ENCODE measurements around the gene ZFYVE19. TPM values are rescaled to one million over a fixed set of nuclear protein-coding genes. Genes with fewer than 3 reads are reported as not detected.

Gene ZFYVE19
- total and polyA plus RNA-seq, 2 experiments from 2014 or later, result 8.5 to 22.7 TPM

DNA sequence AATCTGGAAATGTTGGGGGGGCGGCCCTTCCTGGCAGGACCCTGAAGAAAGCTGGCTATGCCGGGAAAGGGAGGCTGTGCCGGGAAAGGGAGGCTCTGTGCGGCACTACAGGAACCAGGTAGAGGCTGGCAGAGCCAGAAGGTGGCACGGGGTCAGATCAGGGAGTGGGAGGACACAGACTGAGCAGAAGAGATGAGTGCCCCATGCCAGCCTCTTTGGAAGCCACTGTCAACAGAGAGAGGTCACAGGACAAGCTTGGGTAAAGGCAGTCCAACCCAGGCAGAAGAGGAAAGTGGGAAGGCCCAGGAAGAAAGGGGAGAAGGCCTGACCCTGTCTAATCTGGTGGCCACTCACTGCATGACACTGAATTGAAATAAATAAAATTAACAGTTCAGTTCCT, 35.6 kb upstream of the ZFYVE19 start (continued):
- TF ChIP-seq, protein P1, sequence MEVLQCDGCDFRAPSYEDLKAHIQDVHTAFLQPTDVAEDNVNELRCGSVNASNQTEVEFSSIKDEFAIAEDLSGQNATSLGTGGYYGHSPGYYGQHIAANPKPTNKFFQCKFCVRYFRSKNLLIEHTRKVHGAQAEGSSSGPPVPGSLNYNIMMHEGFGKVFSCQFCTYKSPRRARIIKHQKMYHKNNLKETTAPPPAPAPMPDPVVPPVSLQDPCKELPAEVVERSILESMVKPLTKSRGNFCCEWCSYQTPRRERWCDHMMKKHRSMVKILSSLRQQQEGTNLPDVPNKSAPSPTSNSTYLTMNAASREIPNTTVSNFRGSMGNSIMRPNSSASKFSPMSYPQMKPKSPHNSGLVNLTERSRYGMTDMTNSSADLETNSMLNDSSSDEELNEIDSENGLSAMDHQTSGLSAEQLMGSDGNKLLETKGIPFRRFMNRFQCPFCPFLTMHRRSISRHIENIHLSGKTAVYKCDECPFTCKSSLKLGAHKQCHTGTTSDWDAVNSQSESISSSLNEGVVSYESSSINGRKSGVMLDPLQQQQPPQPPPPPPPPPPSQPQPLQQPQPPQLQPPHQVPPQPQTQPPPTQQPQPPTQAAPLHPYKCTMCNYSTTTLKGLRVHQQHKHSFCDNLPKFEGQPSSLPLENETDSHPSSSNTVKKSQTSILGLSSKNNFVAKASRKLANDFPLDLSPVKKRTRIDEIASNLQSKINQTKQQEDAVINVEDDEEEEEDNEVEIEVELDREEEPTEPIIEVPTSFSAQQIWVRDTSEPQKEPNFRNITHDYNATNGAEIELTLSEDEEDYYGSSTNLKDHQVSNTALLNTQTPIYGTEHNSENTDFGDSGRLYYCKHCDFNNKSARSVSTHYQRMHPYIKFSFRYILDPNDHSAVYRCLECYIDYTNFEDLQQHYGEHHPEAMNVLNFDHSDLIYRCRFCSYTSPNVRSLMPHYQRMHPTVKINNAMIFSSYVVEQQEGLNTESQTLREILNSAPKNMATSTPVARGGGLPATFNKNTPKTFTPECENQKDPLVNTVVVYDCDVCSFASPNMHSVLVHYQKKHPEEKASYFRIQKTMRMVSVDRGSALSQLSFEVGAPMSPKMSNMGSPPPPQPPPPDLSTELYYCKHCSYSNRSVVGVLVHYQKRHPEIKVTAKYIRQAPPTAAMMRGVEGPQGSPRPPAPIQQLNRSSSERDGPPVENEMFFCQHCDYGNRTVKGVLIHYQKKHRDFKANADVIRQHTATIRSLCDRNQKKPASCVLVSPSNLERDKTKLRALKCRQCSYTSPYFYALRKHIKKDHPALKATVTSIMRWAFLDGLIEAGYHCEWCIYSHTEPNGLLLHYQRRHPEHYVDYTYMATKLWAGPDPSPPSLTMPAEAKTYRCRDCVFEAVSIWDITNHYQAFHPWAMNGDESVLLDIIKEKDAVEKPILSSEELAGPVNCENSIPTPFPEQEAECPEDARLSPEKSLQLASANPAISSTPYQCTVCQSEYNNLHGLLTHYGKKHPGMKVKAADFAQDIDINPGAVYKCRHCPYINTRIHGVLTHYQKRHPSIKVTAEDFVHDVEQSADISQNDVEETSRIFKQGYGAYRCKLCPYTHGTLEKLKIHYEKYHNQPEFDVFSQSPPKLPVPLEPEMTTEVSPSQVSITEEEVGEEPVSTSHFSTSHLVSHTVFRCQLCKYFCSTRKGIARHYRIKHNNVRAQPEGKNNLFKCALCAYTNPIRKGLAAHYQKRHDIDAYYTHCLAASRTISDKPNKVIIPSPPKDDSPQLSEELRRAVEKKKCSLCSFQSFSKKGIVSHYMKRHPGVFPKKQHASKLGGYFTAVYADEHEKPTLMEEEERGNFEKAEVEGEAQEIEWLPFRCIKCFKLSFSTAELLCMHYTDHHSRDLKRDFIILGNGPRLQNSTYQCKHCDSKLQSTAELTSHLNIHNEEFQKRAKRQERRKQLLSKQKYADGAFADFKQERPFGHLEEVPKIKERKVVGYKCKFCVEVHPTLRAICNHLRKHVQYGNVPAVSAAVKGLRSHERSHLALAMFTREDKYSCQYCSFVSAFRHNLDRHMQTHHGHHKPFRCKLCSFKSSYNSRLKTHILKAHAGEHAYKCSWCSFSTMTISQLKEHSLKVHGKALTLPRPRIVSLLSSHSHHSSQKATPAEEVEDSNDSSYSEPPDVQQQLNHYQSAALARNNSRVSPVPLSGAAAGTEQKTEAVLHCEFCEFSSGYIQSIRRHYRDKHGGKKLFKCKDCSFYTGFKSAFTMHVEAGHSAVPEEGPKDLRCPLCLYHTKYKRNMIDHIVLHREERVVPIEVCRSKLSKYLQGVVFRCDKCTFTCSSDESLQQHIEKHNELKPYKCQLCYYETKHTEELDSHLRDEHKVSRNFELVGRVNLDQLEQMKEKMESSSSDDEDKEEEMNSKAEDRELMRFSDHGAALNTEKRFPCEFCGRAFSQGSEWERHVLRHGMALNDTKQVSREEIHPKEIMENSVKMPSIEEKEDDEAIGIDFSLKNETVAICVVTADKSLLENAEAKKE (CRISPR knock-in tag; IDR thresholded peaks at IDR 0.05), result no peak
- TF ChIP-seq EZH2phosphoT487 (IDR thresholded peaks at IDR 0.05; ENCODE audit: unreplicated experiment), result no peak

DNA sequence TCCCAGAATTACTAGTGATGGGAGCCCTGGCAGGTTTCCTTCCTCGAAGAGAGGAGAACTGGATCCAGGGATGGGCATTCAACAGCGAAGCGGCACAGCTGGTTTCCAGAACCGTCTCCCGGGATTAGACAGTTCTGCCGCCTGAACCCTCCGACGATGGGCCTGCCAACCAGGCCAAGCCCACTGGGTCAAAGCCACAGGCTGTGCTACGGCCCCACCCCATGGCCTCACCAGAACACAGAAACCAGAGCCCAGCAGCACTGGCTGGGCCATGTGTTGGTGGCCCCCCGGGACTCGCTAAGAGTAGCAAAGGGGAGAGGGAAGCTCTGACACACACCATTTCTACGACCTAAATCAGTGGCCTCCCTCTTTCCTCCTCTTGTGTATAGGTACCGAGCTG, 34.9 kb upstream of the ZFYVE19 start:
- Histone ChIP-seq H3K27ac (ENCODE audit: low read depth) (no peak overlapping the region), H3K4me1 (ENCODE audit: insufficient read depth) (no peaks in the 10 kb centered on the region; the same call in 1 of the 2 replicates), H4K20me1 (replicated peaks; ENCODE audit: insufficient read depth) (no peaks in the 10 kb centered on the region), H3K4me3 (no peak overlapping the region), H3K4me2 (no peak overlapping the region), H2AFZ (no peak overlapping the region), H3K36me3 (ENCODE audit: insufficient read depth) (no peaks in the 10 kb centered on the region), H3F3A (replicated peaks; ENCODE audit: low read depth) (no peaks in the 10 kb centered on the region; the same call in 1 of the 2 replicates), H3K79me2 (replicated peaks; ENCODE audit: insufficient read depth) (no peaks in the 10 kb centered on the region), H3K27me3 (ENCODE audit: insufficient read depth) (no peaks in the 10 kb centered on the region), H3K9me2 (ENCODE audit: insufficient read depth) (no peaks in the 10 kb centered on the region)
- TF ChIP-seq CREB1 (CRISPR knock-in tag; IDR thresholded peaks at IDR 0.05; ENCODE audit: low read depth), result no peak
- TF ChIP-seq, protein P2, sequence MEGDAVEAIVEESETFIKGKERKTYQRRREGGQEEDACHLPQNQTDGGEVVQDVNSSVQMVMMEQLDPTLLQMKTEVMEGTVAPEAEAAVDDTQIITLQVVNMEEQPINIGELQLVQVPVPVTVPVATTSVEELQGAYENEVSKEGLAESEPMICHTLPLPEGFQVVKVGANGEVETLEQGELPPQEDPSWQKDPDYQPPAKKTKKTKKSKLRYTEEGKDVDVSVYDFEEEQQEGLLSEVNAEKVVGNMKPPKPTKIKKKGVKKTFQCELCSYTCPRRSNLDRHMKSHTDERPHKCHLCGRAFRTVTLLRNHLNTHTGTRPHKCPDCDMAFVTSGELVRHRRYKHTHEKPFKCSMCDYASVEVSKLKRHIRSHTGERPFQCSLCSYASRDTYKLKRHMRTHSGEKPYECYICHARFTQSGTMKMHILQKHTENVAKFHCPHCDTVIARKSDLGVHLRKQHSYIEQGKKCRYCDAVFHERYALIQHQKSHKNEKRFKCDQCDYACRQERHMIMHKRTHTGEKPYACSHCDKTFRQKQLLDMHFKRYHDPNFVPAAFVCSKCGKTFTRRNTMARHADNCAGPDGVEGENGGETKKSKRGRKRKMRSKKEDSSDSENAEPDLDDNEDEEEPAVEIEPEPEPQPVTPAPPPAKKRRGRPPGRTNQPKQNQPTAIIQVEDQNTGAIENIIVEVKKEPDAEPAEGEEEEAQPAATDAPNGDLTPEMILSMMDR (conservative IDR thresholded peaks at IDR 0.05; ENCODE audit: low read depth in 2 of 2), result peak in 1 of 2 experiments; percentile 13; a peak in 1 of 4 replicates
- DNase-seq (ENCODE audit: low spot score), result no peak
- no peaks in the 10 kb centered on the region for H3K9me3 Mint-ChIP-seq
- H3K4me3 Mint-ChIP-seq, result no peak overlapping the region
- H3K27me3 Mint-ChIP-seq (ENCODE audit: insufficient read depth, low read depth, poor library complexity), result peaks cover 21% of the 10 kb centered on the region
- peaks cover 18% of the 10 kb centered on the region; the same call in 2 of the 3 replicates for H3K4me1 Mint-ChIP-seq
- ATAC-seq, result no peak
- peaks cover 20% of the 10 kb centered on the region for H3K36me3 Mint-ChIP-seq (ENCODE audit: low read depth)
- H3K27ac Mint-ChIP-seq, result no peak overlapping the region
